Immature natural killer cell (primary cell): Measurements from ENCODE around the gene LSAMP. TPM values are rescaled to one million over a fixed set of nuclear protein-coding genes. Genes with fewer than 3 reads are reported as not detected.

Experiments
- DNase-seq, 3 donors: peaks; one replicate each; pipeline ENCODE4 v3.0.0; 2022; ENCODE audit warnings: mixed read lengths in 1 of 3
- H3K27ac Mint-ChIP-seq, 6 donors: one replicate each; pipeline ENCODE4 v1.8.0; 2020; ENCODE audit warnings: mixed read lengths in 6 of 6, mild to moderate bottlenecking in 5 of 6, inconsistent platforms in 4 of 6, moderate library complexity in 3 of 6
- H3K27me3 Mint-ChIP-seq, 3 donors: one replicate each; pipeline ENCODE4 v1.8.0; 2020 to 2021; ENCODE audit warnings: low read depth in 3 of 3, mild to moderate bottlenecking in 3 of 3, mixed read lengths in 3 of 3, moderate library complexity in 3 of 3, inconsistent platforms in 1 of 3
- H3K36me3 Mint-ChIP-seq, 3 donors: one replicate each; pipeline ENCODE4 v1.8.0; 2020; ENCODE audit warnings: mixed read lengths in 3 of 3, inconsistent platforms in 2 of 3, mild to moderate bottlenecking in 2 of 3
- H3K4me1 Mint-ChIP-seq, 2 donors: one replicate each; pipeline ENCODE4 v1.8.0; 2020; ENCODE audit warnings: inconsistent platforms in 2 of 2, mild to moderate bottlenecking in 2 of 2, mixed read lengths in 2 of 2, moderate library complexity in 1 of 2
- H3K4me3 Mint-ChIP-seq, 5 donors: one replicate each; pipeline ENCODE4 v1.8.0; 2020; ENCODE audit warnings: mild to moderate bottlenecking in 5 of 5, mixed read lengths in 5 of 5, inconsistent platforms in 3 of 5, moderate library complexity in 3 of 5
- H3K9me3 Mint-ChIP-seq, 6 donors: one replicate each; pipeline ENCODE4 v1.8.0; 2020; ENCODE audit warnings: mild to moderate bottlenecking in 6 of 6, mixed read lengths in 6 of 6, inconsistent platforms in 4 of 6, moderate library complexity in 3 of 6
- polyA plus RNA-seq, 3 donors: library from polyadenylated mRNA; unstranded; fragments of 300-500 nt; fragmentation: Illumina TruSeq; gene quantifications; one replicate each; pipeline ENCODE4 v1.2.3, GENCODE V29; 2021

Gene LSAMP
- polyA plus RNA-seq, 3 donors from 2014 or later, result not detected

DNA sequence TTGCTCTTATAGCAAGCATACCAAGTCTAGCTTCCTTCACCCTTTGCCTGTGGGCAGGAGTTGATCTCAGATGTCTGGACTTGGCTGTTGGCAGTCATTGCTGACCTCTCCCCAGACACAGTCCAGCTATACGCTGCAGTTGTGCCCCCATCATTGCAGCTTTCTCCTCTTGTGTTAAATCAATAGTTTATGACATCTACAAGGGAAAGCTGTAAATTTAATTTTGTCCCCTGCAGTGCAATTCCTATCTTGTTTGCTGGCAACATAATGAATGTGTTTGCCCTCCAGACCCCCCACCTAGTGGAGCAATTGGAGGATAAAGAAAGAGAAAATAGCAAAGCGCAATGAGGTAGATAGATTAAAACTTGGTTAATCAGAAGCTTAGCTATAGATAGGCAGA lies 280.2 kb downstream of the LSAMP start:
- Mint-ChIP-seq H3K4me3 (no peak overlapping the region), H3K27ac (no peak overlapping the region), H3K36me3 (no peaks in the 10 kb centered on the region), H3K4me1 (no peaks in the 10 kb centered on the region), H3K27me3 (peaks cover 0 to 2% (median 0%) of the 10 kb centered on the region in 3 donors), H3K9me3 (peaks cover 2 to 14% (median 8%) of the 10 kb centered on the region in 6 donors)
- no peak for DNase-seq

DNA sequence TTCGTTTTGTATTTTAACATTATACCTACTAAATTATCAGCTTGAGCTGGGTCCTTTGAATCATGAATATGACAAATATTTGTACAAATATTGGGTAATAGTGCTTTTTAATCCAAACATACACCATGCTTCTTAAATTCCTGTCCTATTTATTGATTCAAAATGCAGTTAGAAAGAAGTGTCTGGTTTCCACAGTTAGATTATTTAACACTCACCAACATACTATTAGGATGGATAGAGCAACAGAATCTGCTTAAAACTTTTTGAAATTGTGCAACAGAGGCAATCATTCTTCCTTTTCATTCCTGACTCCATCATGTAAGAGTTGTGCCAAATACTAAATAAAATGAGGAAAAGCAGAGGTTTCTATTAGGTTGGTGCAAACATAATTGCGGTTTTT lies 281.2 kb downstream of the LSAMP start:
- no peak for DNase-seq
- no peaks in the 10 kb centered on the region for H3K4me1 Mint-ChIP-seq
- peaks cover 0 to 2% (median 0%) of the 10 kb centered on the region in 3 donors for H3K27me3 Mint-ChIP-seq
- H3K27ac Mint-ChIP-seq, result no peak overlapping the region
- H3K36me3 Mint-ChIP-seq, result no peaks in the 10 kb centered on the region
- no peak overlapping the region for H3K4me3 Mint-ChIP-seq
- peaks cover 0 to 21% (median 8%) of the 10 kb centered on the region in 6 donors for H3K9me3 Mint-ChIP-seq

DNA sequence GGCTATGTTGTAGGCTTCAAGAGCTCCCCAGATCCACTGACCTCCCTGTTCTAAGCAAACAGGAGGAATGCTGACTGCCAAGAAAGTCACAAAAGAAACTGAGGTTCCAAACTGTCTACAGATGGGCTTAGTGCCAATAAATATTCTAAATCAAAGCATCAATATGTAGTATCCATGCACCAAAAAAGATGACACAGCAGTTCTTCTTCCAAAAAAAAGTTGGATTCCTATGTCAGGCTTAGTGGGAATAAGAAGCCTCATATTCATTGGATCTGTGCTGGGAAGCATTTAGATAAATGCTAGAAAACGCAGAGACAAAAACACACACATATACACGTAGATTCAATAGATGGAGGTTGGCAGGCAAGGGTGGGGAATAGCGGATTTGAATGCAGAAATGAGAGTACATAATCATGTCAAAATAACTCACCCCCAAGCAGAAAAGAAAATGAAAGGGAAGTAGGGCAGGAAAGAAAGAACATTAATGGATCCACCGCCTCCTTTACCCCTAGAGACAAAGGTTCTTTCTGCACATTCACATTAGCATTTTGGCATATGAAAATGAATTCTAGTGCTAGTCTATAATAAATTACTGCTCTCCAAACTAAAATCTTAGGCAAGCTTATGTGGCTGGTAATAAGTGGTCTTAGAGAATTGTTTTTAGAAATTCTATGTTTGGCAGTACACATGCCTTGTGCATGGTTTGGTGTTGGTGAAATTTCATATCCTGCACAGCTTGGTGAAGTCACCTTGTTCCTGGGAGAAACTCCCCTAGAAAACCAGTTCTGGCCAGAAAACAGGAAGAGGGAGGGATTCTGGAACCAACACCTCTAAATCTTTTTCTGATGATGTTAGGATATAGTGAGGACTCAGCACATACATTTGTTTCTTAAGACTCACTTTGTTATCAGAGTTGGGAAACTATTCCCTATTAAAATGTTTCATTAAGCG lies 283.4 kb downstream of the LSAMP start:
- Mint-ChIP-seq H3K27ac (no peak overlapping the region), H3K27me3 (peaks cover 0 to 5% (median 0%) of the 10 kb centered on the region in 3 donors), H3K4me1 (no peaks in the 10 kb centered on the region), H3K36me3 (no peaks in the 10 kb centered on the region), H3K4me3 (no peak overlapping the region), H3K9me3 (peaks cover 2 to 31% (median 6%) of the 10 kb centered on the region in 6 donors)
- no peak for DNase-seq

DNA sequence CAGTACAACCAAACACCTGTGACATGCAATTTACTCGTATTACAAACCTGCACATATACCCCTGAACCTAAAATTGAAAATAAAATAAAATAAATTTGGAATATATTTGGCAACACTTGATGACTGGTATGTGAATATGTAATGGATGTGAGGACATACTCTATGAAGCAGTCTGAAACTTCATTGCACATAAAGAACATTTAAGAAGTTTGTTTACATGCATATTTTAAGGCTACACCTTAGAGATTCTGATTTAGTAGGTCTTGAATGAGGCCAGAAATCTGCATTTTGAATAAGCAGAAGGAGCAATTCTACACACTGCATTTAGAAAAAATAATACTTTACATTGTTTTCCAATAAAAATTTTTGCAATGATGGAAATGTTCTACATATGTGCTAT lies 284.7 kb downstream of the LSAMP start:
- no peak for DNase-seq
- Mint-ChIP-seq H3K4me3 (no peak overlapping the region), H3K27ac (no peak overlapping the region), H3K9me3 (peaks cover 2 to 41% (median 6%) of the 10 kb centered on the region in 6 donors), H3K27me3 (peaks cover 0 to 5% (median 0%) of the 10 kb centered on the region in 3 donors), H3K36me3 (no peaks in the 10 kb centered on the region), H3K4me1 (no peaks in the 10 kb centered on the region)

DNA sequence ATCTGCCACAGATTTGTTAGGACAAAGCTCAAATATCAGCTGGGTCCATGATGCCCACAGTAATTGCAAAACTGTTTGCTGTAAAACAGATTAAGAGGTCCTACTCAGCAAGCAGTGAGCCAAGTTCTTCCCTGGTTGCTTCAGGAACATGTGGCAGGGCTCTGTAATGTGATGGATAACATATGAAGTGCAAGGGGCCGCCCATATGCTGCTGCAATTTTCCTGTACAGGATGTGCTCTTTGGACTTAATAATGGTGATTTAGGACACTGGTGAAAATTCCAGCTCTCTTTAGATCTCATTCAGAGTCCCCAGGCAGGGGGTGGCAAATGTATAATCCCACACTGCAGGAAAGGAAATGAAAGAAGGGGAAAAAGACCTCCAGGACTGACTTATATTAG lies 289.4 kb downstream of the LSAMP start:
- Mint-ChIP-seq H3K27ac (no peak overlapping the region), H3K9me3 (peaks cover 5 to 45% (median 7%) of the 10 kb centered on the region in 6 donors), H3K4me1 (no peaks in the 10 kb centered on the region), H3K36me3 (no peaks in the 10 kb centered on the region), H3K27me3 (peaks cover 0 to 7% (median 0%) of the 10 kb centered on the region in 3 donors), H3K4me3 (no peak overlapping the region)
- no peak for DNase-seq

DNA sequence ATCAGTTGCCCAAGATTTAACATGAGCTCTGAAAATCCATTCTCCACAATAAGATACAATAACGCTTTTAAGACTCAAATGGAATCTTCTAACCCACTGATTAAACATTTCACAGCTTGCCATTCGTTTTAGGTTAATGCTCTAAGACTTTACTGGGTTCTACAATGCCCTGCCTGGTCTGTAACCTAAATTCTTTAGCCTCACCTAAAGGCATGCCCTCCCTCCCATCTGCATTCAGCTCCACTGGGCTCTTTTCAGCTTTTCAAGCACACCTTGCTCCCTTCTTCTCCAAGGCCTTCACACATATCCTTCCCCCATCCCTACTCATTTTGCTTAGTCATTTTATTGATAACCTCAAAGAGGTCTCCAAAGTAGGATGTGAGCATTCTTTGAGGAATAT lies 290.9 kb downstream of the LSAMP start:
- no peaks in the 10 kb centered on the region for H3K4me1 Mint-ChIP-seq
- H3K27me3 Mint-ChIP-seq, result peaks cover 0 to 7% (median 0%) of the 10 kb centered on the region in 3 donors
- no peak overlapping the region for H3K27ac Mint-ChIP-seq
- no peak for DNase-seq
- H3K36me3 Mint-ChIP-seq, result no peaks in the 10 kb centered on the region
- peaks cover 3 to 40% (median 8%) of the 10 kb centered on the region in 6 donors for H3K9me3 Mint-ChIP-seq
- H3K4me3 Mint-ChIP-seq, result no peak overlapping the region

DNA sequence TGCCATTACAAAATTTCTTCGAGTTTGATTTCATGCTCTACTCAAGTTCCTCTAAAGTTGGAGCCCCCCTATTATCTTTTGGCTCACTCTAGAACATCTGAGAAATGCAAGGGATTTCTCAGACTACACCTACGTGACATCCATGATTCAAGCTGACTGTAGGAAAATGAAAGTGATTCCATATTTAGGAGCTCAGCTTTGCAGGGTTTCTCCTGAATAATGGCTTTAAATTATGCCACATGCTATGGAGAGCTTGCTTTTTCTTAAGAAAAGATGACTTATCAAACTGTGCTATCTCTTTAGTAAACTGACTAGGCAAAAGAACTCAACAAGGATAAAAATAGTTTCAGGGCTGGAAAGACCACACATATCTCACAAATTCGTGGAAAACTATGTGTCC lies 292.1 kb downstream of the LSAMP start:
- Mint-ChIP-seq H3K36me3 (no peaks in the 10 kb centered on the region), H3K9me3 (peaks cover 3 to 32% (median 9%) of the 10 kb centered on the region in 6 donors), H3K27me3 (peaks cover 0 to 1% (median 0%) of the 10 kb centered on the region in 3 donors), H3K4me1 (no peaks in the 10 kb centered on the region), H3K27ac (no peak overlapping the region), H3K4me3 (no peak overlapping the region)
- no peak for DNase-seq

DNA sequence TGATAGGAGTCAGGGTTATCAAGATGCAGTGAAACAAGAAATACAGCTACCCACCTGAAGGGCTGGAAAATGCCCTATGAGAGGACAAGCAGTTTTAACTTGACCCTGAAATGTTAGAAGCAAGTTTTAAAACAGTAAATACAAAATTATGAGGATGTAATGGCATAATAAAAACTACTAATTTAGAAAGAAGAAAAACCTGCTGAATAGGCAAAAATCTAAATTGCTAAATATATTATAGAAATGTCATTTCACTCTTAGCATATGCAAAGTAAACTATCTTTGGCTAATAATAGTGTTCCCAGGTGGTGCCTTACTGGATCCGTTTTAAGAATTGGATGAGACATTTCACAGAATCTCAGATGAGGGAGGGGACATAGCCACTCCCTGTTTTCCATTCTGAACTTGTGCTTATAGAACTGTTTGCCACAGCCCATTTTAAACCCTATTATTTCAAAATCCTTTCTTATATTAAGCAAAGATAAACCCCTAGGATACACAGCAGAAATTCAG lies 294.6 kb downstream of the LSAMP start:
- Mint-ChIP-seq H3K27ac (no peak overlapping the region), H3K4me1 (no peaks in the 10 kb centered on the region), H3K9me3 (peaks cover 3 to 28% (median 11%) of the 10 kb centered on the region in 6 donors), H3K4me3 (no peak overlapping the region), H3K36me3 (no peaks in the 10 kb centered on the region), H3K27me3 (peaks cover 0 to 1% (median 0%) of the 10 kb centered on the region in 3 donors)
- no peak for DNase-seq

DNA sequence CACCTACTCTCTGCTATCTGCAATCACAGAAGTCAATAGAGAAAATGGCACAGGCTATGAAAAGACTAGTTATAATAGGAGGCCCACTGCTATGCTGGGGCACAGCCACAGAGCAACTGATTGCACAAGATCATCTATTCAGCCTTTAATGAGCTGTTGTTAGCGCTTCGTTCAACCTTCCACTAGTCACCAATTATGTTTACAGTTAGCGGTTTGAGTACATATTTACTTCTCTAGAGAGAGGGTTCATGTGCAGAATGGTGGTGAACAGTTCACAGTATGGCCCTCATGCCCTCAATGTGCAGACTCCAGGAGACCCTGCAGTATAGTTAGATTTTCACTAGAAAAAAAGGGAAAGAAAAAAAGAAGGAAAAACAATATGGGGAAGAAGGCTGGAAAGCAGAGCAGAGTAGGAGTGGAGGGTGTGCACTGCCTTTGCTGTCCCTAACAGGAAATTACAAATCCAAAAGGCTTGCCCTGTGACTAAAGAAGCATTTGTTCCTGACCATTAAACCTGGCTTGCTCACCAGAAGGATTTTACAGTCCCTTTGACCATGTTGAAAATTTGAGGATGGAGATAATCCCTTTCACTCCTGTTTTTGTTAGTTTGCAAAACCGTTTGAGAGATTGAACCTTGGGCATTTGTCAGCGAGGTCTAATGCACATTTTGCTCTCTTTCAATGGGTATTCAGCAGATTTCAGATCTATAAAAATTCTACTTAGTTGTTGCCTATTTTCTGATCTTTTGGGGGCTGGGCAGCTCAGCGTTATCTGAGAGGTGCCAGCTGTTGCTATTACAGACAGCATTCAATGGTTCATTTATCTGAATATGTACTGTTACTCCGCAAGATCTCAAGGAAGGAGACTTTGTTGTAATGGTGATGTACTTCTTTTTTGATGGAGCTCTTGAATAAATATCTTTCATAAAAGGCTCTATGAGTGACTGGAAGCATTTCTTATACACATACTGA lies 296.1 kb downstream of the LSAMP start:
- H3K4me3 Mint-ChIP-seq, result no peak overlapping the region

DNA sequence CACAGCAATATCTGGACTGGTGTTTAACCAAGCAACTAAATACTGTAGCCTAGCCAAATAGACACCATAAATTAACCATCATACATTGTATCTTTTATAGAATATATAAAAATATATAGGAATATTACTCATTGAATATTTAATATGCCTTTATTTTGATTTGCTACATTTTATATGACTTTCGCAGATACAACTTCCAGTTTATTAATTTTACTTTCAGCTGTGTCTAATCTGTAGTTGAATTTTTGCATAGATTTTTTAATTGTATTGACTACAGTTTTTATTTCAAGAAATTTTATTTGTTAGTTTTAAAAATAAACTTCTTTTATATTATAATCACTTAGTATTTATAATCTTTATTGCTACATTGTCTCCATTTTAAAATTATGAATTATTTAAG lies 299.7 kb downstream of the LSAMP start:
- peaks cover 0 to 28% (median 8%) of the 10 kb centered on the region in 6 donors for H3K9me3 Mint-ChIP-seq

More for the DNA sequence above, 296.1 kb downstream of the LSAMP start:
- no peaks in the 10 kb centered on the region for H3K27me3 Mint-ChIP-seq
- H3K9me3 Mint-ChIP-seq, result peaks cover 0 to 22% (median 10%) of the 10 kb centered on the region in 6 donors
- H3K36me3 Mint-ChIP-seq, result no peaks in the 10 kb centered on the region
- H3K4me1 Mint-ChIP-seq, result no peaks in the 10 kb centered on the region
- DNase-seq, result no peak
- no peak overlapping the region for H3K27ac Mint-ChIP-seq

DNA sequence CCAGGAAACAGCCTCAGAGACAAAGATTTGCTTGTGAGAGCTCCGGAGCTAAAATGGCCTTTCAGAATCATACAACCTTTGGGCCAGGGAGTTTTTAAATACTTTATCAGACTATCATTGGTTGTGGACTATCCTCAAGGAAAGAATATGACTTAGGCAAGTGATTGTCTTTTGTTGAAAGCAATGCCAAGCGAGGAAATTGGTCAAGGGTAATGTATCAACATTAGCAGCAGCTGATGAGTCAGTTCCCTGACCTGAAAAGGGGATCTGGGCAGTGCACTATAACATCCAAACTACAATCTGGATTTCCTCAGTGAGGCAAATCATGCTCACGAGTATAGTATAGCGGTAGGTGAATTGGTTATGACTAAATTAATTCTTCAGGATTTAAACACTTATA lies 303.6 kb downstream of the LSAMP start:
- H3K36me3 Mint-ChIP-seq, result no peaks in the 10 kb centered on the region
- H3K4me3 Mint-ChIP-seq, result no peak overlapping the region

More for the DNA sequence above, 299.7 kb downstream of the LSAMP start:
- H3K36me3 Mint-ChIP-seq, result no peaks in the 10 kb centered on the region
- no peak for DNase-seq
- no peak overlapping the region for H3K27ac Mint-ChIP-seq
- H3K27me3 Mint-ChIP-seq, result no peaks in the 10 kb centered on the region
- no peaks in the 10 kb centered on the region for H3K4me1 Mint-ChIP-seq
- H3K4me3 Mint-ChIP-seq, result no peak overlapping the region

DNA sequence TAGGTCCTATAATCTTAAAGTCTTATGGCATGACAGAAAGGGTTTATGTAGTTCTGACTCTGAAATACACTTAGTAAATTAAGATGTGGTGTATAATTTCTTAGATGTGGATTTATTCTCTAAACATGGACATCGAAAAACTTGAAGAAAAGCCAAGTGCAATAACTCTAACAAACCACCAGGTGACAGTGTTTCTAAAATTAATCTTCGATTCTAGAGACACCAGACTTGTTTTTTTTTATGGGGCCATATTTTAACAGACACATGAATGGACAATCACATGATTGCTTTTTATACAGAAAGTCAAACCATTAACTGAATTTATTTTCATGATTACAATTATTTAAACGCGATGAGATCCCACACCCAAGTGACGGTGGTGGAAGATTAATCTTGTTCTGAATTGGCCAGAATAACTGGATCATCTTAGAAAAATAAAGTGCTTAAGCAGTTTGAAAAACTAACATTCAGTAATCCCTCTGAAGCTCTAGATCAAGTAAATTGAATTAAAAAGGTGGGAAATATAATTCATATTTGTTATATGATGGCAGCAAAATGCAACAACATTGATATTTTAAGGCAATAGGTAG lies 305.1 kb downstream of the LSAMP start:
- Mint-ChIP-seq H3K36me3 (no peaks in the 10 kb centered on the region), H3K4me3 (no peak overlapping the region), H3K27ac (no peak overlapping the region), H3K27me3 (no peaks in the 10 kb centered on the region), H3K4me1 (no peaks in the 10 kb centered on the region), H3K9me3 (peaks cover 0 to 25% (median 2%) of the 10 kb centered on the region in 6 donors)
- DNase-seq, result no peak

More for the DNA sequence above, 303.6 kb downstream of the LSAMP start:
- no peak for DNase-seq
- no peak overlapping the region for H3K27ac Mint-ChIP-seq
- H3K4me1 Mint-ChIP-seq, result no peaks in the 10 kb centered on the region
- H3K9me3 Mint-ChIP-seq, result peaks cover 0 to 35% (median 2%) of the 10 kb centered on the region in 6 donors
- no peaks in the 10 kb centered on the region for H3K27me3 Mint-ChIP-seq

DNA sequence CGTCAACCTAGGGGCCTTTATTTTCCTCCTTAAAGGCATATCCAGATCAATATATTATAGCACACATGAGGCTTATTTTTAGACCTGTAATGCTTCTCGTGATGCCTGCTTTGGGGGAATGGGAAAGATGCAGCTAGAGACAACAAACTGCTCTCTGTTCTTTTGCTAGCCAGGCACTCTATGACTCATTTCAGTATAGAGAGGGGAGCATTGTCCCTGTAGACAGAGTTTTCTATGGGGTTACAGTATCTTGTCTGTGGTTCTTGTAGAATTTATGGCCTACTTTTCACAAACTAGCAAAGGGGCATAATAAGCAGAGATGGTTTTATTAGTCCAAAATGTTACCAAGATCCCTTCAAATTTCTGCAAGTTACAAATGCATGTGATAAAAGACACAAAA lies 305.6 kb downstream of the LSAMP start:
- no peaks in the 10 kb centered on the region for H3K4me1 Mint-ChIP-seq
- no peaks in the 10 kb centered on the region for H3K36me3 Mint-ChIP-seq
- H3K9me3 Mint-ChIP-seq, result peaks cover 0 to 25% (median 1%) of the 10 kb centered on the region in 6 donors
- H3K27me3 Mint-ChIP-seq, result no peaks in the 10 kb centered on the region
- no peak for DNase-seq
- no peak overlapping the region for H3K27ac Mint-ChIP-seq
- no peak overlapping the region for H3K4me3 Mint-ChIP-seq
